KBM-7 (cell line): ENCODE measurements around the gene ANKRA2.

ENCODE experiments used
- DNase-seq: peaks from one replicate; pipeline ENCODE4 v3.0.0-alpha.2; 2015
- in situ Hi-C: fragments of 300-500 bp; cut with MboI; formaldehyde crosslinking; loops from 2 replicates; pipeline ENCODE4 v1.14.3; 2020; ENCODE audit warnings: low sequenced_read_pairs, low pct_unique_long_range_greater_than_20kb, mixed read lengths

The ANKRA2 gene

GRCh38 chr5:73564018-73564417 is 1.4 kb downstream of the ANKRA2 start:
- DNase-seq: peak; percentile 8
- in situ Hi-C loops: no loop called here

GRCh38 chr5:73558950-73559349 is 6.5 kb downstream of the ANKRA2 start:
- no peak for DNase-seq
- in situ Hi-C loops: no loop called here

DNA sequence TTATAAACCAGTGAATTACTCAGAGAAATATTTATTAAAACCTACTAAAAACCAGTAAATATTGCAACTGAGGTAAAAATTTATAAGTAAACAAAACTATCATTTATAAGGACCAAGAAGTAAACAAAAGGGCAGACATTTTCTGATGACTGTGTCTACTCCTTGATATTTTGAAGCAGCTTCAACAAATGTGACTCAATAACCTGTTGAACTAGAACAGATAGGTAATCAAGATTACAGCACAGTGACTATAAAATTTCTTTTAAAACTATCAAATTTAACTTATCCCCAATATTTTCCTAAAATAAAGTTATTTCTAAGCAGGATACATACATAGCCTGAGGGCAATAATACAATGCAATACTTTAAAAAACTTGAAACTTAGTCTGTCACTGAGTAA is 12.8 kb downstream of the ANKRA2 start:
- in situ Hi-C loops: no loop called here
- no peak for DNase-seq

- in situ Hi-C loops: no loop called here
- no peak for DNase-seq
Measured at GRCh38 chr5:73550016-73550415, 15.4 kb downstream of the ANKRA2 start.

- in situ Hi-C loops: no loop called here
- DNase-seq: no peak
Measured at GRCh38 chr5:73545403-73545779, 20.0 kb downstream of the ANKRA2 start.

DNA sequence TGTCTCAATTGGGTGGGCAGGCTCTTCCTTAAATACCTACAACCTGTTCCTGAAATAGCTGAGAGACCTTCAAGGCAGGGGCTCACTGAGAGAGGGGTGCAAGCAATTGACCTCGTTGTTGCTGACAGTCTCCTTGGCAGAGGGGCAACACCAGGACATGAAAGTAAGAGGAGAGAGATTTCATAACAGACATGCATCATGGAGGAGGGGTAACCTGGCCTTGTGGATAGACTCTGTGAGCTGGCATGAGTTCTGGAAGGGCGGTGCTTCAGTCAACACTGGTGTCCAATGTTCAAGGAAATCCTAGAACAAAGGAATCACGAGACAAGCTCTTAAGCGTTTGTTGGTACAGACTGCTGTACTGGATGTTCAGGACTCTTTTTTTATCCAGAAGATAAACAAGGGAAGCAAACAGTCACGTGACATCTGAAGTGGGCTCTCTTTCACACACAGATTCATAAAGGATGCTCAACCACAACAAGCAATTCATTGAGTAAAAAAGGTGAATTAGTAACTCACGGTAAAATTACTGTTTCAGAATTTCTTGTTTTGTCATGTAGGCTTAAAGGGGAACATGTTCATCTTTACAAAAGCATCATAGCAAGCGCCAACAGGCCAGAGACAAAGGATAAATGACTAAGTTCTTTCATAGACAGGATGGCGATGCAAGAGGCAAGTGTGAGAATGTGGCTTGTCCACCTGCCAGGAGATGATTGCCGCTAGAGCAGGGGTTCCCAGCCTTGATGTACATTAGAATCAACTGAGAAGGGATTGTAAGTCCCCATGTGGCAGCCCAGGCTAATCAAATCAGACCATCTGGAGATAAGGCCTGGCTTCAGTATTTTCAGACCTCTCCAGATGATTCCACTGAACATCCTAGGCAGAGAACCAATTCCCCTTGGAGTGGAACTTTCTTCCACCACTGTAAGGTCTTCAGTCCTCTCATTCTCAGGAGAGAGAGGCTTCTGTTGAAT is 20.7 kb downstream of the ANKRA2 start:
- DNase-seq: no peak
- in situ Hi-C loops: no loop called here

- in situ Hi-C loops: no loop called here
- no peak for DNase-seq
Measured at GRCh38 chr5:73542020-73542419, 23.4 kb downstream of the ANKRA2 start.

- in situ Hi-C loops: no loop called here
- DNase-seq: no peak
Measured at GRCh38 chr5:73540192-73540591, 25.2 kb downstream of the ANKRA2 start.

- no peak for DNase-seq
- in situ Hi-C loops: no loop called here
Measured at GRCh38 chr5:73539730-73540129, 25.7 kb downstream of the ANKRA2 start.

GRCh38 chr5:73534971-73535370 is 30.5 kb downstream of the ANKRA2 start:
- DNase-seq: no peak
- in situ Hi-C loops: no loop called here

DNA sequence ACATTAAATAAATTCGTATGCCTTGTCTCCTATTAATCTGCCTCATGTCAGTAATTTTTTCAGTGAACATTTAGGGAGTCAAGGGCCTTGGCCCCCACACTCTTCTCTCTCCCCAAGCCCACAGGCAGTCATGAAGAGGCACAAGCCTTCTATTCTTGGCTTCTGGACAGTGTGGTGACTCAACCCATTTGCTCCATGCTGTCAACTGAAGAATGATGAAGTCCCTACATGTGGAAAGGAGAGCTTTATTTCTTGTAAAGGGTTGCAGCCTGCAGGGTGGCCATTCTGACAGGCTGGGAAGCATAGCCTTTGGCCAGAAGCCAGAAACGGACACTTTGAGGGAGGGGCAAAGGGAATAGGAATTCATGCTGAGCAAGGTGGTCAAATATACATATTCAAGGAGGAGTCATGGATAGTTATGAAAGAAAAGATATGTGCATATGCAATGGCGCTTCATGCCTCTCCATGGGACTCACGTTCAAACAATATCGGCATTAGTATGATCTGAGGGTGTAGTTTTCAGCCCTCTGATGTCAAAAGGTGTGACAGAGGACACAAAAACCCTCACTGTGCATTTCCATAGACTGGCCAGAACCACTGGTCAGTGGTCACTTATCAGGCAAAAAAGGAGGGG is 31.3 kb downstream of the ANKRA2 start:
- no peak for DNase-seq
- in situ Hi-C loops: no loop called here

DNA sequence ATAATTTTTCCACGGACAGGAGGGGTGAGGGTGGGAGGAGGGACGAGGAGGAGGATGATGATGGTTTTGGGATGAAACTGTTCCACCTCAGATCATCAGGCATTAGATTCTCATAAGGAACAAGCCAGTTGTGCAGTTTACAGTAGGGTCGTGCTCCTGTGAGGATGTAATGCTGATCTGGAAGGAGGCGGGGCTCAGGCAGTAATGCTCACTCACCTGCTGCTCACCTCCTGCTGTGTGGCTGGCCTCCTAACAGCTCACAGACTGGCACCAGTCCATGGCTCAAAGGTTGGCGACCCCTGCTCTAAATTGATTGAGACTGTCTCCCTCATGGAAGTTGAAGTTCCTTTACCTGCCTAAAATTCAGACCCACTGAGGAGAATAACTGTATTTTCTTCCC is 33.2 kb downstream of the ANKRA2 start:
- in situ Hi-C loops: no loop called here
- DNase-seq: no peak

GRCh38 chr5:73531356-73531755 is 34.1 kb downstream of the ANKRA2 start:
- no peak for DNase-seq
- in situ Hi-C loops: no loop called here

DNA sequence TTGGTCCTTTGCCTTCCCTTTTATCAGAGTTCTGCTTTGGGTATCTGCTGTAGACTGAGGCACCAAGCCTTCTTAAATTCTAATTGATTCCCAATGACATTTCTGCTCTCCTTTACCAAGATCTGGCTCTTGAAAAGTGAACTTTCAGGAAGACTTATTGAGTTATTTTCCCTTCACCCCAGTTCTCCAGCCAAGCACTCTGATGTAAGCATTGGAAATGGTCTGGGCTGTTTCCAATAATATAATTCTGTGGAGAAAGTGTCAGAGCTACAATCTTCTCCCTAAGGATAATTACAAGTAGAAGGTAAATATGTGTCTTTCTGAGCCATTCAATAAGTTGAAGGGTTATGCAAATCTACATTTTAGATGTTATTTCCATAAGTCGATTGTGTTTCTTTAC is 36.4 kb downstream of the ANKRA2 start:
- no peak for DNase-seq
- in situ Hi-C loops: no loop called here

- in situ Hi-C loops: no loop called here
- DNase-seq: no peak
Measured at GRCh38 chr5:73528248-73528647, 37.2 kb downstream of the ANKRA2 start.

DNA sequence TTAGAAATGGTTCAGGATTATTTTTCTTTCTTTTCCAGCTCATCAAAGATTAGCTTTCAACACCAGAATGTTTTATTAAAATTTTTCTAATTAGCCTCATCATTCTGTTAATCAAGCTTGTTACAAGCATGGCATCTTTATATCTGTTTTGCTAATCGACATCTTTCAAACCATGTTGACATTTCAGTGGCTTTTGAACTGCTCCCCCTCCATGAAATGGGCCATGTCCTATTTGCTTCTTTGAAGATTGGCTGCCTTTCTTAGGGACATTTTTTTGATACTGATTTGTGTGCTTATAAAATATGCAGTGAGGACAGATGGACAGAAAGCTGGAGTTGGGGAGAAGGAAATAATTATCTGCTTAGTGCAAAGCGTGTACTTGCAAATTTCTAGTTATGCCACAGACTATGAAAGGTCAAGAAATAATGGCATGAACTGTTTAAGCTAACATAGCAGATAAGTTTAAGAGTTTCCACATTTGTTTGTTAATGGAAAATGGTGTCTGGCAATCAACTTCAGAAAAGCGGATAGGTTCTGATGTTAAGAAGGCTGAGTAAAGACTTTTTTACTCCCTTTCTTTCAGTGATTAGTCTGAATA is 39.7 kb downstream of the ANKRA2 start:
- DNase-seq: no peak
- in situ Hi-C loops: no loop called here

DNA sequence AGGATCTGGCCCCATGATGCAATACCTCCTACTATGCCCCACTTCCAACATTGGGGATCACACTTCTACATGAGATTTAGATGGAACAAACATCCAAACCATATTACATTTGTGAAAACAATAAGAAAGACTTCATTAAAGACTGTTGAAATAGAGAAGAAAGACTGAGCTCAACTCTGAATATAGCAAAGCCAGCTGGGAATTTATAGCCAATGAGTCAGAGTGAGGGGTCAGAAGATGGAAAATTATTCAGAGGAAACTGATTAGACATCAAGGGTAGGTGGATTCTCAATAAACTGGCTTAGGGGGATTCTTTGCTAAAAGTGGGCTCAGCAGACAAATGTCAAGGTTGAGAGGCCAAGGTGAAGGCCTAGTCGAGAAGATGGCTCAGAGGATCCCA is 41.6 kb downstream of the ANKRA2 start:
- no peak for DNase-seq
- in situ Hi-C loops: no loop called here

GRCh38 chr5:73522989-73523388 is 42.5 kb downstream of the ANKRA2 start:
- DNase-seq: no peak
- in situ Hi-C loops: no loop called here

- DNase-seq: peak; percentile 92
- in situ Hi-C loops: no loop called here
Measured at GRCh38 chr5:73519531-73520283, 45.7 kb downstream of the ANKRA2 start.

DNA sequence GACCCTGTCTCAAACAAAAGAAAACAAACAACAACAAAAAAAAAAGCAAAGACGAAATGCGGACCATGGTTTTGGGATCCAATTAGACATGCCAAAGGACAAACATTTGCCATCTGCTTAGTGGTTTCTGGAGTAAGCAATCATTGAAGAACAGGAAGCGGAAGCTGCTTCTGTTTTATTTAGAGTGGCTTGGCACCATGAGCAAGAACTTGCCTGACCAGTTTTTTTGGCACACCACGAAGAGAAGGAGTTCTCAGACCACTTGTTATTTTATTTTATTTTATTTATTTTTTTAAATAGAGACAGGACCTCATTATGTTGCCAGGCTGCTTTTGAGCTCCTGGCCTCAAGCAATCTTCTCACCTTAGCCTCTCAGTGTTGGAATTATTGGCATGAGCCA is 50.2 kb downstream of the ANKRA2 start:
- DNase-seq: no peak
- in situ Hi-C loops: no loop called here
